ENCODE data around the gene PRKAR1B. TPM values are rescaled to one million over a fixed set of nuclear protein-coding genes. Genes with fewer than 3 reads are reported as not detected.

The PRKAR1B gene
- total RNA-seq, 1 experiment from 2014 or later = 14.1 TPM

DNA sequence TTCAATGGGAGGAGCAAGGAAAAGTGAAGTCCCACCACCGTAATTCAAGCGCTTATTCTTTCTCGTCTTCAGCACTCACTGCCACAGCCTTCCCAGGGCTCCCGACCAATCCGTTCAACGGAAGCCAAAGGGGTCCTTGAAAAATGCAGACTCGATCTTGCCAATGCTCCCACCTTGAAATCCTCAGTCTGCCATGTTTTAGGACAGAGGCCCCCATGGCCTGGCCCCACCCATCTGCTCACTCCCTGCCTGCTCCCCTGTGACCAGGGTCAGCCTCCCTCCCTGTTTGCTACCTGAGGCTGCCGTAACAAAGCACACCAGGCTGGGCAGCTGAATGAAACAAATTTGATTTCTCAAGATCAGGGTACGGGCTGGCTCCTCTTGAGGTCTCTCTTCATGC is 3.5 kb downstream of the PRKAR1B start:
- ATAC-seq (no peak), DNase-seq (ENCODE audit: low read depth, low spot score) (no peak)
- BruUV-seq (replicated peaks) = no TSS peak
- no peaks in the 10 kb centered on the region for H3K27me3 ChIP-seq (ENCODE audit: insufficient read depth, low read length)
- POLR2A ChIA-PET = no interaction called here
- H3K9me3 ChIP-seq (ENCODE audit: control insufficient read depth in 1 of 2, insufficient read depth in 1 of 2, low read depth in 1 of 2, low read length in 2 of 2) = peaks cover 0 to 34% of the 10 kb centered on the region in 2 experiments; a peak in 1 of 4 replicates
- H3K4me2 ChIP-seq (ENCODE audit: low read length) = no peak overlapping the region
- peaks cover 0 to 18% of the 10 kb centered on the region in 2 experiments; a peak in 1 of 4 replicates for H3K36me3 ChIP-seq (ENCODE audit: control insufficient read depth in 1 of 2, insufficient read depth in 2 of 2, low read length in 2 of 2)
- intact Hi-C loops (cut with micrococcal nuclease) = no loop called here
- H3K79me2 ChIP-seq (ENCODE audit: insufficient read depth, low read length) = peaks cover 29% of the 10 kb centered on the region
- CTCF ChIA-PET = no interaction called here
- no peak overlapping the region for H3K4me3 ChIP-seq (replicated peaks in 1 of 2; ENCODE audit: low read depth in 1 of 2, low read length in 2 of 2)
- H3K9me2 ChIP-seq (ENCODE audit: insufficient read depth) = no peaks in the 10 kb centered on the region
- H2AFZ ChIP-seq (ENCODE audit: low read depth, low read length, poor library complexity, severe bottlenecking) = no peak overlapping the region
- TF ChIP-seq EGR1 (IDR thresholded peaks at IDR 0.05; ENCODE audit: low read depth) (no peak), CEBPB (IDR thresholded peaks at IDR 0.05; ENCODE audit: low read depth) (no peak), POLR2AphosphoS5 (IDR thresholded peaks at IDR 0.05; ENCODE audit: low read depth, low read length) (no peak), POLR2A (IDR thresholded peaks at IDR 0.05; ENCODE audit: borderline replicate concordance, extremely low read depth, insufficient read depth, insufficient read length) (no peak), ZNF274 (IDR thresholded peaks at IDR 0.05; ENCODE audit: low read depth, low read length) (no peak), SIN3A (IDR thresholded peaks at IDR 0.05; ENCODE audit: low read depth) (no peak), ELF1 (IDR thresholded peaks at IDR 0.05; ENCODE audit: borderline replicate concordance, low read depth) (no peak), SP1 (IDR thresholded peaks at IDR 0.05; ENCODE audit: low read depth) (no peak)
- TF ChIP-seq, protein P1, sequence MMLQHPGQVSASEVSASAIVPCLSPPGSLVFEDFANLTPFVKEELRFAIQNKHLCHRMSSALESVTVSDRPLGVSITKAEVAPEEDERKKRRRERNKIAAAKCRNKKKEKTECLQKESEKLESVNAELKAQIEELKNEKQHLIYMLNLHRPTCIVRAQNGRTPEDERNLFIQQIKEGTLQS (IDR thresholded peaks at IDR 0.05) = no peak
- H3K4me1 ChIP-seq (ENCODE audit: control insufficient read depth in 1 of 2, insufficient read depth in 2 of 2, low read length in 2 of 2) = peaks cover 9 to 23% of the 10 kb centered on the region in 2 experiments
- no peak overlapping the region for H3K27ac ChIP-seq (ENCODE audit: low read depth, low read length)
- RAD21 ChIA-PET (ENCODE audit: low non-redundant PET in 1 of 2, low total read pairs in 2 of 2, uncharacterized antibody in 2 of 2, unreplicated experiment in 2 of 2) = no interaction called here
- H3K9ac ChIP-seq (ENCODE audit: low read length) = no peak overlapping the region
- no peaks in the 10 kb centered on the region for H4K20me1 ChIP-seq (ENCODE audit: insufficient read depth)

DNA sequence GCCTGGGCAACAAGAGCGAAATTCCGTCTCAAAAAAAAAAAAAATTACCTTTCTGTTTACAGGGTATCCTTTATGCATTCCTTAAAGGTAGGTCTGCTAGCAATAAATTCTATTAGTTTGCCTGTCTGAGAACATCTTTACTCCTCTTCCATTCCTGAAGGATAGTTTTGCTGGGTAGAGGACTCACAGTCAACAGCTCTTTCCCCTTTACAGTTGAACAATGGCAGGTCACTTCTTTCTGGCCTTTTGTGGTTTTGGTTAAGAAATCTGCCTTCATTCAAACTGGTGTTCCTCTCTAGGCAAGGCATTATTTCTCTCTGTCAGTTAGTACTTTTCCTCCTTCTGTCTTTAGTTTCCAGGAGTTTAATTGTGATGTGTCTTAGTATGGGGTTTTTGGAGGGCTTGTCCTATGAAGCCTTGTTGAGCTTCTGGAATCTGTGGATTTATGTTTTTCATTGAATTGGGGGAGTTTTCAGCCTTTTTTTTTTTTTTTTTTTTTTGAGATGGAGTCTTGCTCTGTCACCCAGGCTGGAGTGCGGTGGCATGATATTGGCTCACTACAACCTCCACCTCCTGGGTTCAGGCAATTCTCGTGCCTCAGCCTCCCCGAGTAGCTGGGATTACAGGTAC is 5.3 kb downstream of the PRKAR1B start:
- BruUV-seq (replicated peaks) = no TSS peak
- ChIA-PET CTCF (no interaction called here), POLR2A (no interaction called here), RAD21 (ENCODE audit: low non-redundant PET in 1 of 2, low total read pairs in 2 of 2, uncharacterized antibody in 2 of 2, unreplicated experiment in 2 of 2) (no interaction called here)
- DNase-seq (ENCODE audit: low read depth, low spot score) (no peak), ATAC-seq (no peak)
- Histone ChIP-seq H3K4me2 (ENCODE audit: low read length) (no peak overlapping the region), H3K9me3 (ENCODE audit: control insufficient read depth in 1 of 2, insufficient read depth in 1 of 2, low read depth in 1 of 2, low read length in 2 of 2) (peaks cover 0 to 38% of the 10 kb centered on the region in 2 experiments; a peak in 1 of 4 replicates), H3K79me2 (ENCODE audit: insufficient read depth, low read length) (peaks cover 18% of the 10 kb centered on the region), H3K9ac (ENCODE audit: low read length) (no peak overlapping the region), H3K9me2 (ENCODE audit: insufficient read depth) (no peaks in the 10 kb centered on the region), H3K36me3 (ENCODE audit: control insufficient read depth in 1 of 2, insufficient read depth in 2 of 2, low read length in 2 of 2) (peaks cover 0 to 18% of the 10 kb centered on the region in 2 experiments; a peak in 1 of 4 replicates), H2AFZ (ENCODE audit: low read depth, low read length, poor library complexity, severe bottlenecking) (no peak overlapping the region), H3K4me1 (ENCODE audit: control insufficient read depth in 1 of 2, insufficient read depth in 2 of 2, low read length in 2 of 2) (peaks cover 2 to 14% of the 10 kb centered on the region in 2 experiments; a peak in 3 of 4 replicates), H3K27ac (ENCODE audit: low read depth, low read length) (no peak overlapping the region), H3K4me3 (replicated peaks in 1 of 2; ENCODE audit: low read depth in 1 of 2, low read length in 2 of 2) (no peak overlapping the region), H4K20me1 (ENCODE audit: insufficient read depth) (no peaks in the 10 kb centered on the region), H3K27me3 (ENCODE audit: insufficient read depth, low read length) (no peaks in the 10 kb centered on the region)
- intact Hi-C loops (cut with micrococcal nuclease) = no loop called here
- TF ChIP-seq ZFX (IDR thresholded peaks at IDR 0.05) (no peak), MAX (IDR thresholded peaks at IDR 0.05) (no peak), JUND (IDR thresholded peaks at IDR 0.05) (no peak), CEBPB (IDR thresholded peaks at IDR 0.05; ENCODE audit: low read depth) (no peak), TCF7L2 (IDR thresholded peaks at IDR 0.05; ENCODE audit: borderline replicate concordance, extremely low read depth, insufficient read depth, insufficient read length) (no peak), EGR1 (IDR thresholded peaks at IDR 0.05; ENCODE audit: low read depth) (no peak), CBX3 (IDR thresholded peaks at IDR 0.05; ENCODE audit: low read depth) (peak; percentile 41; the same call in 1 of the 2 replicates), YY1 (IDR thresholded peaks at IDR 0.05; ENCODE audit: extremely low read depth, insufficient replicate concordance, low read depth, low read length) (no peak)

Measured in HCT116 (cell line).